Aorta (tissue), 5 donors: ENCODE data around the gene ABCB8. TPM values are rescaled to one million over a fixed set of nuclear protein-coding genes. Genes with fewer than 3 reads are reported as not detected.

Experiments
- ATAC-seq: fragments of 200-7000 bp; cut with Tn5 transposase; one replicate; pipeline ENCODE4 v1.9.1; 2022; ENCODE audit warnings: moderate library complexity; ENCODE audit not compliant: low FRiP score
- DNase-seq, 2 donors: peaks; one replicate each; pipeline ENCODE4 v3.0.0-alpha.2; 2020
- H3K27ac ChIP-seq, 2 donors: one replicate each; pipeline ENCODE4 v1.5.1; 2013; ENCODE audit warnings: low read length in 2 of 2, mild to moderate bottlenecking in 2 of 2, moderate library complexity in 2 of 2, control low read depth in 1 of 2, inconsistent platforms in 1 of 2, low read depth in 1 of 2
- H3K27me3 ChIP-seq, 2 donors: one replicate each; pipeline ENCODE4 v1.6.1; 2013; ENCODE audit warnings: control low read depth in 1 of 2, low read length in 1 of 2, mild to moderate bottlenecking in 1 of 2, moderate library complexity in 1 of 2; ENCODE audit not compliant: insufficient read depth in 2 of 2, control insufficient read depth in 1 of 2
- H3K36me3 ChIP-seq, 2 donors: one replicate each; pipeline ENCODE4 v1.6.1; 2013; ENCODE audit warnings: control low read depth in 1 of 2, low read length in 1 of 2, mild to moderate bottlenecking in 1 of 2; ENCODE audit not compliant: insufficient read depth in 2 of 2, control insufficient read depth in 1 of 2
- H3K4me1 ChIP-seq, 2 donors: one replicate each; pipeline ENCODE4 v1.6.1; 2013; ENCODE audit warnings: low read length in 2 of 2, control low read depth in 1 of 2, mild to moderate bottlenecking in 1 of 2, moderate library complexity in 1 of 2; ENCODE audit not compliant: insufficient read depth in 2 of 2, control insufficient read depth in 1 of 2
- H3K4me3 ChIP-seq, 2 donors: one replicate each; pipeline ENCODE4 v1.5.1; 2013; ENCODE audit warnings: low read length in 2 of 2, control low read depth in 1 of 2, mild to moderate bottlenecking in 1 of 2
- H3K9me3 ChIP-seq: one replicate; pipeline ENCODE4 v1.6.1; 2013; ENCODE audit warnings: mild to moderate bottlenecking, low read length; ENCODE audit not compliant: control insufficient read depth
- WGBS, 2 donors: extraction: QIAGEN DNeasy Blood & Tissue Kit; methylation state at CpG; one replicate each; pipeline ENCODE4 v1.1.7; 2013; 5-methylcytosine and 5-hydroxymethylcytosine counted together
- intact Hi-C, 2 donors: fragments of 100-400 bp; cut with DNase I; formaldehyde crosslinking; loops; one replicate each; pipeline versions ENCODE4 v1.14.2 to v1.15.0; 2022
- polyA plus RNA-seq, 2 donors: library from polyadenylated mRNA; stranded (reverse); fragments of 200-250 nt; gene quantifications; one replicate each; pipeline ENCODE4 v1.2.3, GENCODE V29; 2013
- total RNA-seq, 2 donors: library from RNA; stranded (reverse); fragmentation: NEBNext Ultra II Directional; extraction: Animal tissue kit (Norgen Biotek cat#: 25700); gene quantifications; one replicate each; pipeline ENCODE4 v1.2.1, GENCODE V29; 2021
- donor health status: healthy with polysubstance abuse.
- donor health status: Bipolar disorder and iron deficiency.
- donor health status: DM: no; HTN: no; CAD: no.
- donor health status: DM: no; HTN: no; CAD: no.
- donor health status: DM: yes; HTN: yes; CAD: no.

ABCB8 gene
- total and polyA plus RNA-seq, 4 donors, result 5.5 to 39.7 (median 24.7) TPM

GRCh38 chr7:150994838-150995510, 33.3 kb upstream of the ABCB8 start:
- H3K4me1 ChIP-seq, result no peaks in the 10 kb centered on the region
- H3K27me3 ChIP-seq, result peaks cover 0 to under 1% of the 10 kb centered on the region in 2 donors
- no peaks in the 10 kb centered on the region for H3K36me3 ChIP-seq
- H3K9me3 ChIP-seq, result peaks cover 6% of the 10 kb centered on the region
- no peak overlapping the region for H3K4me3 ChIP-seq
- ATAC-seq (no peak), DNase-seq (no peak)
- intact Hi-C loops, result no loop called here
- 71 to 75% methylated on average over 19 of the region's 19 CpGs for WGBS, 2 donors
- H3K27ac ChIP-seq, result no peak overlapping the region

GRCh38 chr7:150996376-150997074, 31.7 kb upstream of the ABCB8 start:
- no peaks in the 10 kb centered on the region for H3K9me3 ChIP-seq
- 38 to 42% methylated on average over 31 of the region's 31 CpGs for WGBS, 2 donors
- no peak for DNase-seq
- intact Hi-C loops, result no loop called here
- no peak overlapping the region for H3K27ac ChIP-seq
- ATAC-seq, result no peak
- H3K4me3 ChIP-seq, result no peak overlapping the region
- H3K27me3 ChIP-seq, result no peaks in the 10 kb centered on the region
- no peaks in the 10 kb centered on the region for H3K36me3 ChIP-seq
- H3K4me1 ChIP-seq, result no peaks in the 10 kb centered on the region

GRCh38 chr7:150997075-150997511, 31.2 kb upstream of the ABCB8 start:
- intact Hi-C loops, result no loop called here
- Histone ChIP-seq H3K27me3 (no peaks in the 10 kb centered on the region), H3K9me3 (no peaks in the 10 kb centered on the region), H3K27ac (no peak overlapping the region), H3K36me3 (no peaks in the 10 kb centered on the region), H3K4me1 (no peaks in the 10 kb centered on the region), H3K4me3 (no peak overlapping the region)
- no peak for DNase-seq
- WGBS, 2 donors, result 86 to 88% methylated on average over 8 of the region's 8 CpGs
- ATAC-seq, result no peak

- WGBS, 2 donors, result 87 to 94% methylated on average over 5 of the region's 5 CpGs
- intact Hi-C loops, result no loop called here
- ATAC-seq, result no peak
These were observed 30.4 kb upstream of the ABCB8 start for GRCh38 chr7:150997817-150998216.

GRCh38 chr7:150998341-150998740, 29.9 kb upstream of the ABCB8 start:
- intact Hi-C loops, result no loop called here
- ATAC-seq, result no peak
- 88 to 91% methylated on average over 20 of the region's 20 CpGs for WGBS, 2 donors

More at GRCh38 chr7:150997817-150998216, 30.4 kb upstream of the ABCB8 start:
- H3K27me3 ChIP-seq, result no peaks in the 10 kb centered on the region
- no peaks in the 10 kb centered on the region for H3K36me3 ChIP-seq
- DNase-seq, result no peak
- H3K9me3 ChIP-seq, result no peaks in the 10 kb centered on the region
- H3K4me3 ChIP-seq, result no peak overlapping the region
- H3K4me1 ChIP-seq, result no peaks in the 10 kb centered on the region
- no peak overlapping the region for H3K27ac ChIP-seq

GRCh38 chr7:150999001-150999400, 29.2 kb upstream of the ABCB8 start:
- Histone ChIP-seq H3K4me1 (no peaks in the 10 kb centered on the region), H3K36me3 (no peaks in the 10 kb centered on the region), H3K27me3 (no peaks in the 10 kb centered on the region), H3K9me3 (no peaks in the 10 kb centered on the region), H3K4me3 (no peak overlapping the region), H3K27ac (no peak overlapping the region)
- WGBS, 2 donors, result 93% methylated on average over 12 of the region's 12 CpGs
- ATAC-seq (no peak), DNase-seq (no peak)
- intact Hi-C loops, result no loop called here

More at GRCh38 chr7:150998341-150998740, 29.9 kb upstream of the ABCB8 start:
- Histone ChIP-seq H3K27ac (no peak overlapping the region), H3K4me1 (no peaks in the 10 kb centered on the region), H3K27me3 (no peaks in the 10 kb centered on the region), H3K36me3 (no peaks in the 10 kb centered on the region), H3K9me3 (no peaks in the 10 kb centered on the region), H3K4me3 (no peak overlapping the region)
- DNase-seq, result no peak

- DNase-seq (no peak), ATAC-seq (no peak)
- H3K9me3 ChIP-seq, result no peaks in the 10 kb centered on the region
- intact Hi-C loops, result no loop called here
- H3K27me3 ChIP-seq, result no peaks in the 10 kb centered on the region
- H3K36me3 ChIP-seq, result no peaks in the 10 kb centered on the region
- no peaks in the 10 kb centered on the region for H3K4me1 ChIP-seq
- 94 to 99% methylated on average over 4 to 5 of the region's 5 CpGs for WGBS, 2 donors
- no peak overlapping the region for H3K27ac ChIP-seq
- H3K4me3 ChIP-seq, result no peak overlapping the region
These were observed 28.6 kb upstream of the ABCB8 start for GRCh38 chr7:150999497-151000230.

GRCh38 chr7:151000897-151001495, 27.3 kb upstream of the ABCB8 start:
- ATAC-seq, result no peak
- Histone ChIP-seq H3K27me3 (no peaks in the 10 kb centered on the region), H3K27ac (no peak overlapping the region), H3K4me3 (no peak overlapping the region), H3K4me1 (no peaks in the 10 kb centered on the region), H3K9me3 (no peaks in the 10 kb centered on the region), H3K36me3 (no peaks in the 10 kb centered on the region)
- intact Hi-C loops, result no loop called here
- WGBS, 2 donors, result 92 to 93% methylated on average over 11 to 13 of the region's 13 CpGs
- DNase-seq, result no peak
